ENCODE data around the gene AFG1L. TPM values are rescaled to one million over a fixed set of nuclear protein-coding genes. Genes with fewer than 3 reads are reported as not detected.

The AFG1L gene
- total and polyA plus RNA-seq, 2 experiments from 2014 or later = 9.4 to 9.7 TPM

- peak overlapping the region; percentile 34 for H3K4me3 ChIP-seq
- H3K27me3 ChIP-seq = no peaks in the 10 kb centered on the region
- peak overlapping the region; percentile 89 for H3K27ac ChIP-seq
- no peak for DNase-seq (ENCODE audit: low spot score)
- peaks cover 5% of the 10 kb centered on the region for H3K4me1 ChIP-seq (ENCODE audit: insufficient read depth)
- peak overlapping the region; percentile 84 for H3K4me2 ChIP-seq
- no peaks in the 10 kb centered on the region for H3K9me2 ChIP-seq (replicated peaks; ENCODE audit: insufficient read depth)
- H3K79me2 ChIP-seq = peaks cover 21% of the 10 kb centered on the region
- no peaks in the 10 kb centered on the region for H3K36me3 ChIP-seq (replicated peaks; ENCODE audit: insufficient read depth, low read depth)
- 95% methylated on average over 19 of the region's 19 CpGs for WGBS (ENCODE audit: low lambda C conversion rate, missing lambda C conversion rate)
- no peak for TF ChIP-seq EZH2 (IDR thresholded peaks at IDR 0.05; ENCODE audit: borderline replicate concordance)
- no peak for TF ChIP-seq EZH2phosphoT487 (IDR thresholded peaks at IDR 0.05; ENCODE audit: low read depth, severe bottlenecking, unreplicated experiment)
- TF ChIP-seq CTCF (IDR thresholded peaks at IDR 0.05; ENCODE audit: poor library complexity) = no peak
- H2AFZ ChIP-seq = peak overlapping the region; percentile 90
- no peaks in the 10 kb centered on the region for H4K20me1 ChIP-seq (ENCODE audit: insufficient read depth, poor library complexity, severe bottlenecking)
- no peaks in the 10 kb centered on the region for H3K9me3 ChIP-seq (ENCODE audit: low read depth)
Measured at GRCh38 chr6:108293527-108294296, 1.1 kb upstream of the AFG1L start.

DNA sequence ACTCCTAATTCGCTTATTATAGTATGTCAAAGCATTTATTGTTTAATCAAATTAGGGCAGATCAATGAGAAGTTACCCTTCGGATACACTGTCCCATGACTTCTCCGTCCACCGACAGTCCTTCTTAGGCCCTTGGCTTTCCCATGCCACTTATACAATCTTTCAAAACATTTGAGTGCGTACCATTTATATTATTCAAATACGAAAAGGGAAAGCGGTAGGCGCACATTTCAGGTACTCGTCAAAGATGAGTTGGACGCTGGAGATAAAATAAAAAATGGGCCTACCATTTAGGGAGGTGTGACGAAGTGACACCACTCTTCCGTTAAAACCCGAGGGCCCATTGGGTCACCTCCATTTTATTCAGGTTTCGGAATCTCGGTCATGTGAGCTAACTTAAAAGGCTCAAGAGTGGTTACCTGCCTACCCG lies 542 bp upstream of the AFG1L start:
- H3K36me3 ChIP-seq (replicated peaks; ENCODE audit: insufficient read depth, low read depth) = no peaks in the 10 kb centered on the region
- no peaks in the 10 kb centered on the region for H4K20me1 ChIP-seq (ENCODE audit: insufficient read depth, poor library complexity, severe bottlenecking)
- peak overlapping the region; percentile 89 for H3K27ac ChIP-seq
- no peak for TF ChIP-seq EZH2 (IDR thresholded peaks at IDR 0.05; ENCODE audit: borderline replicate concordance)
- TF ChIP-seq CTCF (IDR thresholded peaks at IDR 0.05; ENCODE audit: poor library complexity) = no peak
- TF ChIP-seq EZH2phosphoT487 (IDR thresholded peaks at IDR 0.05; ENCODE audit: low read depth, severe bottlenecking, unreplicated experiment) = no peak
- H3K9me3 ChIP-seq (ENCODE audit: low read depth) = no peaks in the 10 kb centered on the region
- no peaks in the 10 kb centered on the region for H3K9me2 ChIP-seq (replicated peaks; ENCODE audit: insufficient read depth)
- no peaks in the 10 kb centered on the region for H3K27me3 ChIP-seq
- peak overlapping the region; percentile 34 for H3K4me3 ChIP-seq
- peaks cover 5% of the 10 kb centered on the region for H3K4me1 ChIP-seq (ENCODE audit: insufficient read depth)
- WGBS (ENCODE audit: low lambda C conversion rate, missing lambda C conversion rate) = 40% methylated on average over 16 of the region's 16 CpGs
- H2AFZ ChIP-seq = peak overlapping the region; percentile 90
- peaks cover 21% of the 10 kb centered on the region for H3K79me2 ChIP-seq
- DNase-seq (ENCODE audit: low spot score) = no peak
- H3K4me2 ChIP-seq = peak overlapping the region; percentile 84

DNA sequence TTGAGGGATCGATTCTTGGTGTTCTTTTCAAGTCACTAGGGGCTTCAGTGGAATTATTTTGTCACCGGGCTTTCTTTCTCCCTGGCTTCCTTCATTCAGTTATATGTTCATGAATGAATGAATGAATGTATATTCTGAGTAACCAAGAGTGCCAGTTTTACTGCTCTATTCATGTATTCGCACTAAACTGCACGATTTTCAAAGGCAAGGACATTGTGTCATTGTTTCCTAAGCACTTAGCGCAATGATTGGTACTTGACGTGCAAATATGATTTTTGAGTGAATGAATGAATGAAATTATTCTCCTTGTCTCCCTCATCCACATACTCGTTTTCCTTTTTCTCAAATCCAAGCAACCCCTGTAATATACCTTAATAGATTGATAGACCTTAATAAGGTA lies 822 bp downstream of the AFG1L start:
- Histone ChIP-seq H3K79me2 (peaks cover 32% of the 10 kb centered on the region), H3K4me3 (peak overlapping the region; percentile 34), H3K4me1 (ENCODE audit: insufficient read depth) (peaks cover 5% of the 10 kb centered on the region), H3K4me2 (peak overlapping the region; percentile 84), H3K36me3 (replicated peaks; ENCODE audit: insufficient read depth, low read depth) (no peaks in the 10 kb centered on the region), H3K9me3 (ENCODE audit: low read depth) (no peaks in the 10 kb centered on the region), H4K20me1 (ENCODE audit: insufficient read depth, poor library complexity, severe bottlenecking) (no peaks in the 10 kb centered on the region), H3K27me3 (no peaks in the 10 kb centered on the region), H2AFZ (peak overlapping the region; percentile 90), H3K9me2 (replicated peaks; ENCODE audit: insufficient read depth) (no peaks in the 10 kb centered on the region), H3K27ac (peak overlapping the region; percentile 89)
- TF ChIP-seq CTCF (IDR thresholded peaks at IDR 0.05; ENCODE audit: poor library complexity) (no peak), EZH2phosphoT487 (IDR thresholded peaks at IDR 0.05; ENCODE audit: low read depth, severe bottlenecking, unreplicated experiment) (no peak), EZH2 (IDR thresholded peaks at IDR 0.05; ENCODE audit: borderline replicate concordance) (no peak)
- 65% methylated on average over 7 of the region's 7 CpGs for WGBS (ENCODE audit: low lambda C conversion rate, missing lambda C conversion rate)
- DNase-seq (ENCODE audit: low spot score) = no peak
